WERI-Rb-1 (cell line): ENCODE measurements around the gene GULP1.

Experiments used
- DNase-seq: peaks from one replicate; pipeline ENCODE4 v3.0.0-alpha.2; 2020
- H3K27ac ChIP-seq: fragments of 250-450 bp; sonication (Bioruptor Pico); 2 replicates; pipeline ENCODE4 v1.5.1; 2020; ENCODE audit warnings: mild to moderate bottlenecking, moderate library complexity
- H3K27me3 ChIP-seq: fragments of 250-450 bp; sonication (Bioruptor Pico); 2 replicates; pipeline ENCODE4 v1.5.1; 2021; ENCODE audit warnings: mild to moderate bottlenecking, low read depth, moderate library complexity; ENCODE audit not compliant: insufficient read depth, severe bottlenecking
- H3K36me3 ChIP-seq: fragments of 250-450 bp; sonication (Bioruptor Pico); 2 replicates; pipeline ENCODE4 v1.5.1; 2020; ENCODE audit warnings: mild to moderate bottlenecking, moderate library complexity
- H3K4me3 ChIP-seq: 2 replicates; pipeline ENCODE4 v1.5.1; 2011; ENCODE audit warnings: low read depth, mild to moderate bottlenecking, control low read depth, low read length
- H3K9me3 ChIP-seq: fragments of 250-450 bp; sonication (Bioruptor Pico); 2 replicates; pipeline ENCODE4 v1.5.1; 2021; ENCODE audit warnings: mild to moderate bottlenecking, moderate library complexity; ENCODE audit not compliant: severe bottlenecking
- CTCF ChIP-seq: IDR thresholded peaks from 2 replicates; pipeline ENCODE4 v1.5.1; 2011; ENCODE audit warnings: low read depth, mild to moderate bottlenecking, control low read depth, inconsistent platforms, low read length

GULP1 gene

GRCh38 chr2:188251034-188251433 is 40.6 kb upstream of the GULP1 start:
- no peak for DNase-seq
- no peaks in the 10 kb centered on the region for H3K36me3 ChIP-seq
- no peak for TF ChIP-seq CTCF
- no peaks in the 10 kb centered on the region for H3K9me3 ChIP-seq
- no peaks in the 10 kb centered on the region for H3K27me3 ChIP-seq
- H3K4me3 ChIP-seq: no peak overlapping the region
- no peak overlapping the region for H3K27ac ChIP-seq

- no peaks in the 10 kb centered on the region for H3K9me3 ChIP-seq
- no peaks in the 10 kb centered on the region for H3K36me3 ChIP-seq
- TF ChIP-seq CTCF: no peak
- DNase-seq: no peak
- no peaks in the 10 kb centered on the region for H3K27me3 ChIP-seq
- no peak overlapping the region for H3K4me3 ChIP-seq
- H3K27ac ChIP-seq: no peak overlapping the region
Measured at GRCh38 chr2:188256420-188256819, 35.3 kb upstream of the GULP1 start.

GRCh38 chr2:188265315-188265714 is 26.4 kb upstream of the GULP1 start:
- H3K4me3 ChIP-seq: no peak overlapping the region
- no peak for DNase-seq
- H3K27me3 ChIP-seq: no peaks in the 10 kb centered on the region
- no peaks in the 10 kb centered on the region for H3K9me3 ChIP-seq
- H3K27ac ChIP-seq: no peak overlapping the region
- TF ChIP-seq CTCF: no peak
- no peaks in the 10 kb centered on the region for H3K36me3 ChIP-seq

- Histone ChIP-seq H3K27me3 (no peaks in the 10 kb centered on the region), H3K27ac (no peak overlapping the region), H3K36me3 (no peaks in the 10 kb centered on the region), H3K4me3 (no peak overlapping the region), H3K9me3 (peaks cover 2% of the 10 kb centered on the region)
- DNase-seq: no peak
- TF ChIP-seq CTCF: no peak
Measured at GRCh38 chr2:188267776-188268175, 23.9 kb upstream of the GULP1 start.

- Histone ChIP-seq H3K4me3 (no peak overlapping the region), H3K9me3 (peaks cover 2% of the 10 kb centered on the region), H3K36me3 (no peaks in the 10 kb centered on the region), H3K27me3 (no peaks in the 10 kb centered on the region), H3K27ac (peak overlapping the region; percentile 23; the same call in 1 of the 2 replicates)
- TF ChIP-seq CTCF: no peak
- DNase-seq: peak; percentile 67
Measured at GRCh38 chr2:188269004-188269403, 22.7 kb upstream of the GULP1 start.

- no peak for TF ChIP-seq CTCF
- Histone ChIP-seq H3K36me3 (no peaks in the 10 kb centered on the region), H3K27me3 (no peaks in the 10 kb centered on the region), H3K27ac (no peak overlapping the region), H3K4me3 (no peak overlapping the region), H3K9me3 (peaks cover 2% of the 10 kb centered on the region)
- no peak for DNase-seq
Measured at GRCh38 chr2:188272121-188272520, 19.6 kb upstream of the GULP1 start.
